HEK293T (cell line): Measurements from ENCODE around the gene TECPR1.

Experiments used
- CTCF ChIA-PET: fragments of 350-600 bp; formaldehyde crosslinking; extraction: SDS; loops from one replicate; lab custom pipeline; 2021; ENCODE audit warnings: antibody characterized with exemption, inconsistent platforms; lab: Yijun Ruan, JAX
- POLR2A ChIA-PET: fragments of 350-600 bp; formaldehyde crosslinking; extraction: SDS; loops from one replicate; lab custom pipeline; 2020; ENCODE audit warnings: antibody characterized with exemption, inconsistent platforms; lab: Yijun Ruan, JAX
- DNase-seq: peaks from one replicate; pipeline ENCODE4 v3.0.0; 2012; ENCODE audit warnings: mixed read lengths; ENCODE audit errors: extremely low spot score
- ARNT ChIP-seq: fragments of 450-650 bp; IDR thresholded peaks from 2 replicates; pipeline ENCODE4 v1.6.1; 2017; ENCODE audit warnings: mild to moderate bottlenecking
- BHLHE40 ChIP-seq: fragments of 450-650 bp; IDR thresholded peaks from 2 replicates; pipeline ENCODE4 v1.6.1; 2016; ENCODE audit warnings: mild to moderate bottlenecking, moderate library complexity, borderline replicate concordance
- CTBP1 ChIP-seq: fragments of 450-650 bp; IDR thresholded peaks from 2 replicates; pipeline ENCODE4 v1.6.1; 2016; ENCODE audit warnings: borderline replicate concordance
- ELF4 ChIP-seq: fragments of 450-650 bp; IDR thresholded peaks from 2 replicates; pipeline ENCODE4 v1.6.1; 2017; ENCODE audit warnings: antibody characterized with exemption
- FOXA1 ChIP-seq: fragments of 450-650 bp; IDR thresholded peaks from 2 replicates; pipeline ENCODE4 v1.6.1; 2016; ENCODE audit warnings: mild to moderate bottlenecking
- FOXK2 ChIP-seq: fragments of 450-650 bp; IDR thresholded peaks from 2 replicates; pipeline ENCODE4 v1.6.1; 2016; ENCODE audit warnings: mild to moderate bottlenecking
- FOXM1 ChIP-seq: fragments of 450-650 bp; IDR thresholded peaks from 2 replicates; pipeline ENCODE4 v1.6.1; 2017; ENCODE audit warnings: mild to moderate bottlenecking, borderline replicate concordance
- HDGF ChIP-seq: fragments of 450-650 bp; IDR thresholded peaks from 2 replicates; pipeline ENCODE4 v1.6.1; 2017; ENCODE audit warnings: antibody characterized with exemption, borderline replicate concordance
- L3MBTL2 ChIP-seq: fragments of 450-650 bp; conservative IDR thresholded peaks from 2 replicates; pipeline ENCODE4 v1.6.1; 2016; ENCODE audit warnings: mild to moderate bottlenecking
- LEF1 ChIP-seq: fragments of 450-650 bp; IDR thresholded peaks from 2 replicates; pipeline ENCODE4 v1.6.1; 2017; ENCODE audit warnings: mild to moderate bottlenecking, borderline replicate concordance
- NFRKB ChIP-seq: fragments of 450-650 bp; IDR thresholded peaks from 2 replicates; pipeline ENCODE4 v1.6.1; 2016; ENCODE audit warnings: mild to moderate bottlenecking, moderate library complexity
- PKNOX1 ChIP-seq: fragments of 450-650 bp; IDR thresholded peaks from 2 replicates; pipeline ENCODE4 v1.6.1; 2016
- SP1 ChIP-seq: fragments of 450-650 bp; IDR thresholded peaks from 2 replicates; pipeline ENCODE4 v1.6.1; 2017
- SUZ12 ChIP-seq: fragments of 450-650 bp; IDR thresholded peaks from 2 replicates; pipeline ENCODE4 v1.6.1; 2016; ENCODE audit warnings: mild to moderate bottlenecking
- TARDBP ChIP-seq: fragments of 450-650 bp; IDR thresholded peaks from 2 replicates; pipeline ENCODE4 v1.6.1; 2016
- ZNF384 ChIP-seq: fragments of 450-650 bp; IDR thresholded peaks from 2 replicates; pipeline ENCODE4 v1.6.1; 2016

TECPR1 gene

GRCh38 chr7:98213888-98214810 is 37.9 kb downstream of the TECPR1 start:
- ChIA-PET POLR2A (no interaction called here), CTCF (interaction anchor here (1.1 kb wide), 1 partner anchor 192 kb away, joined by 3 read pairs; no protein-coding TSS in a partner anchor)
- no peak for DNase-seq
- TF ChIP-seq CTBP1 (no peak), L3MBTL2 (no peak), LEF1 (no peak), SUZ12 (no peak), ZNF384 (no peak), PKNOX1 (no peak), FOXA1 (no peak)

DNA sequence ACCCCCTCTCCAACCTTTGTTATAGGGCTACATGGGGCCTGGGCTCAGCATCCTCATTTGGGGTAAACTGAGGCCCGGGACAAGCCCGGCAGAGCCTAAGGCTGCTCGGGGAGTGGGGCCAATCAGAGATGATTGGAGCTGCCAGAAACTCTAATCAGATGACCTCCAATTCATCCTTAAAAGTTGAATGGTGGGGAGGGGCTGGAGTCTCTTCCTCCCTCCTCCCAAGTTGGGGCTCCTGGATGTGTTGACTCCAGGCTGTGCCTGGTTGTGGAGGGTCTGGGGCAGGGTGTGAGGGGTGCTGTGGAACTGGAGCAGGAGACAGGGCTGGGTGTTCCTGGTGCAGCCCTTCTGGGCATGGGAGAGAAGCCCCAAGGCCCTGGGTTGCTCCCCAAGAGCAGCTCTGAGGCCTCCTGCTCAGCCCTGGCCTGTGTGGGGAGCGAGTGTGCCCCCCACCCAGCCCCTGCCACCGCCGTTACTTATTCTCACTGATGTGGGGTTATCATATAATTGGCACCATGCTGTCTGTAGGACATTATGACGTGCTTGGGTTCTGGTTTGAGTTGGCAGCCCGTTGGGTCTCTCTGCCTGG is 38.6 kb downstream of the TECPR1 start:
- no peak for DNase-seq
- TF ChIP-seq FOXK2 = no peak
- no peak for TF ChIP-seq CTBP1
- no peak for TF ChIP-seq FOXM1
- TF ChIP-seq LEF1 = no peak
- TF ChIP-seq L3MBTL2 = no peak
- no peak for TF ChIP-seq PKNOX1
- no peak for TF ChIP-seq SP1
- no peak for TF ChIP-seq ELF4
- TF ChIP-seq NFRKB = no peak
- no peak for TF ChIP-seq HDGF
- no peak for TF ChIP-seq ARNT
- TF ChIP-seq ZNF384 = no peak
- TF ChIP-seq SUZ12 = no peak
- TF ChIP-seq TARDBP = no peak
- TF ChIP-seq FOXA1 = no peak
- TF ChIP-seq BHLHE40 = no peak
- POLR2A ChIA-PET = no interaction called here
- CTCF ChIA-PET = no interaction called here

DNA sequence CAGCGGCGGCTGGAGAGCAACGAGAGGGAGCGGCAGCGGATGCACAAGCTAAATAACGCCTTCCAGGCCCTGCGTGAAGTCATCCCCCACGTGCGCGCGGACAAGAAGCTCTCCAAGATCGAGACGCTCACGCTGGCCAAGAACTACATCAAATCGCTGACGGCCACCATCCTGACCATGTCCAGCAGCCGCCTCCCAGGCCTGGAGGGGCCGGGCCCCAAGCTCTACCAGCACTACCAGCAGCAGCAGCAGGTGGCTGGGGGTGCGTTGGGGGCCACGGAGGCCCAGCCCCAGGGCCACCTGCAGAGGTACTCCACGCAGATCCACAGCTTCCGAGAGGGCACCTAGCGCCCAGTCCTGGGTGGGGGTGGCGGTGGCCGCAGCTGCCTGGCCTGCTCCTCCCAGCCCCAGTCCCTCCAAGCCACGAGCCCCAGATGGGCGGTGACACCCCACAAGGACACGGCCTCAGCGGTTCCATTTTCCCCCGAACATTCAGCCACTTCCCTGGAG is 39.4 kb downstream of the TECPR1 start:
- no peak for TF ChIP-seq TARDBP
- ChIA-PET CTCF (no interaction called here), POLR2A (no interaction called here)
- no peak for DNase-seq

- no peak for TF ChIP-seq PKNOX1
- no peak for TF ChIP-seq BHLHE40
- TF ChIP-seq CTBP1 = no peak
- TF ChIP-seq ELF4 = no peak
- ChIA-PET POLR2A (no interaction called here), CTCF (interaction anchor here (0.6 kb wide), 1 partner anchor 48 kb away, joined by 3 read pairs; no protein-coding TSS in a partner anchor)
- no peak for DNase-seq
Measured at GRCh38 chr7:98211676-98212531, 40.1 kb downstream of the TECPR1 start.

GRCh38 chr7:98211221-98211675 is 40.8 kb downstream of the TECPR1 start, which contains the start of gene BHLHA15:
Gene BHLHA15 (plus strand): TSS chr7:98211439. CDS start chr7:98212310, 871 bp downstream.
- POLR2A ChIA-PET = no interaction called here
- CTCF ChIA-PET = interaction anchor here (0.6 kb wide), 1 partner anchor 49 kb away, joined by 3 read pairs; no protein-coding TSS in a partner anchor
- DNase-seq = no peak
- TF ChIP-seq CTBP1 (no peak), SP1 (no peak), ZNF384 (no peak), BHLHE40 (no peak), ARNT (no peak), SUZ12 (no peak), HDGF (no peak), L3MBTL2 (no peak), PKNOX1 (no peak), TARDBP (no peak), ELF4 (no peak), LEF1 (no peak), FOXK2 (no peak), NFRKB (no peak), FOXA1 (no peak)
